HCEC 1CT (cell line): ENCODE measurements around the gene RBFOX2.
"Not testable (repeated sequence)": the region's sequence is repeated elsewhere in the genome, so short reads cannot be mapped to it uniquely, and the experiment has no call there.

Experiments used
- DNase-seq: peaks from one replicate; pipeline ENCODE4 v3.0.0-alpha.2; 2017

RBFOX2 gene

GRCh38 chr22:36003972-36004674 lies 24.5 kb downstream of the RBFOX2 start:
- DNase-seq, result no peak

DNA sequence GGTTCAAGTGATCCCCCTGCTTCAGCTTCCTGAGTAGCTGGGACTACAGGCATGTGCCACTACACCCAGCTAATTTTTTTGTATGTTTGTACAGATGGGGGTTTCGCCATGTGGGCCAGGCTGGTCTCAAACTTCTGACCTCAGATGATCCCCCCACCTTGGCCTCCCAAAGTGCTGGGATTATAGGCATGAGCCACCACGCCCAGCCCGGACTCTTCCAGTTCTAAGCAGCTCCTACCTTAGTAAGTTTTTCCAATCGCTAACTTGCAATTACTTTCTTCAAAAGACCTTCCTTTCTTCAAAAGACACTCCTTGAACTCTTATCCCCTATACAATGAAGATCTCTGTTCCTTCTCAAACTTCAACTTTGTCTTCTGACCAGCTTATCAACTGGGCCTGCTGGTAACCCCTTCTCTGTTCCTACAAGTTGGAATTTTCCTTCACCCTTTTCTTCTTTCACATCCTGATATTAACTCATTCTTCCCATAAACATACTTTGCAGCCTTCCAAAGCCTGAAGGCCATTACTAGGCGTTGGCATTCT lies 25.8 kb downstream of the RBFOX2 start:
- no peak for DNase-seq

DNA sequence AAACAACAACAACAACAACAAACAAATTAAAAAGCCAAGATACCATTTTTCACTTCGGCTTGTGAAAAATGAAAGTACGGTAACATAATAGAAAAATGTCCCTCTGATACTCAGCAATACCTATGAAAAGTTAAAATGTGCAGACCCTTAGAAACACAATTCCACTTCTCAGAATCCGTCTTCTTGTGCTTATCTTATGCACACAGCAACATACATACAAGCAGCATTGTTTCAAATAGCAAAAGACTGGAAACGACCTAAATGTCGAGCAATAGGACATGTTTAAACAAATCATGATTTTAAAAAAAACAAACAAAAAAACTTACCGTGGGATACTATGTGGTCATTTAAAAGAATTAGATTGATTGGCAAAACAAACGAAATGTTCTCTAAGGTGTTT lies 26.5 kb downstream of the RBFOX2 start:
- no peak for DNase-seq

DNA sequence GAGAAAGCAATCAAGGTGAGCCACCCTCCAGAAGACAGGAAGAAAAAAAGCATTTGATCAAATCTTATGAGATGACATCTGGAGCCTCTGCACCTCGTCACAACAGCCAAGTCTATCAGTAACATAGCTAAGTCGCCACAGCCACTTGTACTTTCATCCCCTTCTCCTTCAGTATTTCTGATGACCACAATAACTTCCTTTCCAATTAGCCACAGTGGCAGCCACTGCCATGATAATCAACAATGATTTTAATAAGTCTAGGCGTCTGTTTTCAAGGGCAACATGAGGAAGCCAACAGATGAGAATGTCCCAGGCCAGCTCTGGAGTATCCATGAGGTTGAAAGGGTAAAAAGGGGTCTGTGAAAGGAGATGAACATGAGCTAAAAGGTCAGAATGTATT lies 29.9 kb downstream of the RBFOX2 start:
- DNase-seq, result no peak

DNA sequence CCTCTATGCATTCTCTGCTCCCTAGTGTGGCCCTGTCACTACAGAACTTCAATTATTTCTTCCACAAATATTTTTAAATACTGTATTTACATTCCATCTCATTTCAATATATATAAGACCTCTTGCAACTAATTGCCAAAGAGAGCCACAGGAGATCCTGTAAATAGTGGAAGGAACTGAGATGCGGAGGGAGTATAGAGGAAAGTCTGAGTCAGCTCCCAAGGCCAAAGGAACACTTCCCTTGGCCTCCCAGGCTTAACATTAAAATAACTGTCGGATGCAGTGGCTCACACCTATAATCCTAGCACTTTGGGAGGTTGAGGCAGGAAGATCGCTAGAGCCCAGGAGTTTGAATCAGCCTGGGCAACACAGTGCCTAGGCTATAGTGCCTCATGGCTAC lies 31.2 kb downstream of the RBFOX2 start:
- DNase-seq, result peak; percentile 87

GRCh38 chr22:35996596-35996995 lies 32.0 kb downstream of the RBFOX2 start:
- DNase-seq, result no peak

- peak; percentile 98 for DNase-seq
Observed at GRCh38 chr22:35995772-35996171, 32.9 kb downstream of the RBFOX2 start.

DNA sequence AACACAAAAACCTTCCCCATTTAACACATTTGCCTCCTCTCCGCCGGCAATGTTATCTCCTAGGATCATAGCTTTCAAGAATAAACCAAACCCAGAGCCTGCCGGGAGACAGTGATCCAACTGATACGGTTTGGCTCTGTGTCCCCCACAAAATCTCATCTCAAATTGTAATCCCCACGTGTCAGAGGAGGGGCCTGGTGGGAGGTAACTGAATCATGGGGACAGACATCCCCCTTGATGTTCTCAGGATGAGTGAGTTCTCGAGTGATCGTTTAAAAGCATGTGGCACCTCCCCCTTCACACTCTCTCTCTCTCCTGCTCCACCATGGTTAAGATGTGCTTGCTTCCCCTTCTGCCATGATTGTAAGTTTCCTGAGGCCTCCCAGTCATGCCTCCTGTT lies 33.3 kb downstream of the RBFOX2 start:
- DNase-seq, result peak; percentile 81

DNA sequence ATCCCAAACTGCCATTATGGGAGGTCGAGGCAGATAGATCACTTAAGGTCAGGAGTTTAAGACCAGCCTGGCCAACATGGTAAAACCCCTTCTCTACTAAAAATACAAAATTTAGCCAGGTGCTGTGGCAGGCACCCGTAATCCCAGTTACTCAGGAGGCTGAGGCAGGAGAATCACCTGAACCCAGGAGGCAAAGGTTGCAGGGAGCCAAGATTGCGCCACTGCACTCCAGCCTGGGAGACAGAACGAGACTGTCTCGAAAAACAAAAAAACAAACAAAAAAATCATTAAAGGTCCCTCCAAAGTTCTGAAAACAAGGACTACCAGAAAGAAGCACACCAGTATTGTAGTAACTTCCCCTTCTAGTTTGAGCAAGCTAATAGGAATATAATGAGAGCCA lies 34.9 kb downstream of the RBFOX2 start:
- DNase-seq, result not testable (repeated sequence)

DNA sequence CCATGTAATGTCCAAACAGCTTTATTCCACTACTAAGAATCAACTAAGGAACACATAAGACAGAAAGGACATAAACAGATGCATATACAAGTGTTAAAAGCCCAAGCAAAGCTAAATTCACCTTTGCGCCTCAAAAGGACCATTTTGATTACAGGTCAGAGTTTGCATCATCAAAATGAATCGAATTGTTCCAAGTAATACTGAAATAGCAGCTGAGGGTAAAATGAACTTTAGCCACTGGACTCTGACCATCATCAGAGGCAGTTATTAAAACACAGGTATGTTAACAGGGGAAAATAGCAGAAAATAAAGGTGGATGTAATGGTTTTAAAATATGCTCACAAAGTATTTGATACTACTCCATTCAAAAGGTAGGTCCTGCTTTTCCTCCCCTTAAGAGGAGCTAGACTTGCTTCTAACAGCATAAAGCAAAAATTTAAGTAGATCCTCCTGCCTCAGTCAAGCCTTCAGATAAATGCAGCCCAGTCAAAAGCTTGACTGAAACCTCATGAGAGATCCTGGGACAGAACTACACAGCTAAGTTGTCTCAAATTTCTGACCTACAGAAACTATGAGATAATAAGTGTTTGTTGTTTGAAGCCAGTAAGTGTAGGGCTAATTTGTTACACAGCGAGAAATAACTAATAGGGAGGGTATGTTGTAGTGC lies 35.4 kb downstream of the RBFOX2 start:
- DNase-seq, result no peak

GRCh38 chr22:35991168-35991567 lies 37.5 kb downstream of the RBFOX2 start:
- DNase-seq, result no peak

DNA sequence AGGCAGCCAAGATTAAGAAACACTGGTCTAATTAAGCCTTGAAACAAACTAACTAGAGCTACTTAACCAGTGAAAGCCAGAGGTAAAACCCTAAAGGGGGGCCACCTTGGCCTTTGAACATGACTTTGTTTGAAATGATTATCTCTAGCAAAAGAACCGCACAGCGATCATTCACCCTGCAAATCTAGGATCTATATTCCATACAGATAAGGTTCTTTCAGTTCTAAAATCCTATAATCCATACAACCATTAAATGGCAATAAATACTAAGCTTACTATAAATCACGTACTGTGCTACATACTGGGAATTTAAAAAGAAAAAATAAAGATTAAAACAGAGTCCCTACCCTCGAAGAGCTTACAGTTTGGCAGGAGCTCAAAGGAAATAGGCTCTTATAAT lies 40.6 kb downstream of the RBFOX2 start:
- no peak for DNase-seq

DNA sequence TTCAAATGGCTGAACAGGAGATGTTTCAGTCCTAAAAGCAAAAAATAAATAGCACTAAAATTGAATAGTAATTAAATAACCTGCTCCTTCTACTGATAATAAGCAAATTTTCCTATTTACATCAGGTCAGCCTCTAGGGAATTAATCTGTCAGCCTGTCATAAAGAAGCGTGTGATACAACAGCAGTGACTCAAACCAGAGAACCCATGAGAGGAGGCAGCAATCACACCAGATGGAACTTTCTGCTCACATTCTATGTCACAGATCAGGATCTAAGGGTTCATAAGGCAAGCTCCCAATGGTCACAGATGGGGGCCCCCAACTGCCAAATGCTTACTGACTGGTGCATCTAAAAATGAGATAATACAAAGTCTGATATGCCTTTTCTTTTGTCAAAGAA lies 41.1 kb downstream of the RBFOX2 start:
- DNase-seq, result peak; percentile 69

DNA sequence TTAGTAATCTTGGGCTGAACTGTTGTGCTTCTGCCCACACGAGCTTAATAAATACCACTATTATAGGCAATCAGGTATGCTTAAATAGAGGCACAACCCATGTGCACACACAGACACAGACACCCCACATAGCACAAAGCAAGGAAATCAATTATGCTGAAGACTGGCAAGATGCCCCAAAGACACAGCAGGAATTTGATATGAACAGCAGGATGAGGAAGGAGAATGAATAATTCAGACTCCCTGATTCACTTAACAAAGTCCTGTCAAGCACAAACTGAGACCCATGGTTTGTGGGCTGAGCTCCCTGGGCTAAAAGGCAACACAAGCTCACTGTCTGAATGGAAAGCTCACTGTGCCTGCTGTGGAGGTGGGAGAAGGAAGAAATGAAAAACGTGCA lies 42.5 kb downstream of the RBFOX2 start:
- peak; percentile 52 for DNase-seq

DNA sequence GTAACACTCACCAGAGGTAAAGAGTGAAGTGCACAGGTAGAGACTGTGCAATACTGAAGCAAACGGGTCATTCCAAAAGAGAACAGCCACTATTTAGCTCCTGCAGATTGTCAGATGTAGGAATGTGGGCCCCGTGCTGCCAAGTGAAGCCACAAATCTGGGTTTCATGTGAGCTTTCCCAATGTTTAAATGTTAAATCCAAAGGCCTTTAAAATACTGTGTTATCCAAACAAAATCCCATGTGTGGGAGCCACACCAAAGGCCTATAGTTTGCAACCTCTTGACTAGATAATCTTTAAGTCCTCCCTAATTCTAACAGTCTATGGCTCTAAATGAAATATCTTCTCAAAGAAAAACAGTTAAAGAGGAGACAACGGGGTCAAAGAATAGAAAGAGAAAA lies 43.3 kb downstream of the RBFOX2 start:
- no peak for DNase-seq

- no peak for DNase-seq
Observed at GRCh38 chr22:35984183-35985175, 44.1 kb downstream of the RBFOX2 start.

DNA sequence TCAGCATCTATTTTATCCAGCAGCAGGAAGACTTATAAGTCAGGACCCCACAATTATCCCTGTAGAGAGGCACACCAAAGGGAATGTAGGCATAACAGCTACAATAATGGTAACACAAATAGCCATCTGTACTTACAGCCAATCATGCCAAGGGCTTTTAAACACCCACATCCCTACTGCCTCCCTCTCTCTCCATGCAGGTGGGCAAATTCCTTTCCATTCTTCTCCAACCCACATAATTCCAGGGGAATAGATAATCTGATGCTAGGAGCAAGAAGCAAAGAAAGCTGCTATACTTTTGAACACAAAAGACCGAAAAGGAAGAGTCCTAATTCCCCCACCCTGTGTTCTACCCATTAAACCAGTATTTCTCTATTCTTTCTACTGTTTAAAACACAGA lies 46.7 kb downstream of the RBFOX2 start:
- no peak for DNase-seq

DNA sequence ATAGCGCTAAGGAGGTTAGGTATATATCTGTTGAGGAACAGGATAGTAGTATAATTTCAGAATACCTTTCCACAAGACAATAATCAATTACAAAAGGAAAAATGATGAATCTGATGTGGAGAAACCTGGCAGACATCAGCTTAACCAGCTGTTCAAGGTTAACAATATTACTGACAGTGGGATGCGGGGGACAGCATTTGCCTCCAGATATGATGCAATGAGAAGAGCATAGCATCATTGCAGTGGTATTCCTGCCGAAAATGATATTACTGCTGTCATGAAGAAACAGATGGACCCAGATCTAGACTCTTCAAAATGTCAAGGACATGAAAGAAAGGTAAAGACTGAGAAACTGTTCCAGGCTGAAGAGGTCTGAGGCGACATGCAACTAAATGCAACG lies 49.7 kb downstream of the RBFOX2 start:
- no peak for DNase-seq

DNA sequence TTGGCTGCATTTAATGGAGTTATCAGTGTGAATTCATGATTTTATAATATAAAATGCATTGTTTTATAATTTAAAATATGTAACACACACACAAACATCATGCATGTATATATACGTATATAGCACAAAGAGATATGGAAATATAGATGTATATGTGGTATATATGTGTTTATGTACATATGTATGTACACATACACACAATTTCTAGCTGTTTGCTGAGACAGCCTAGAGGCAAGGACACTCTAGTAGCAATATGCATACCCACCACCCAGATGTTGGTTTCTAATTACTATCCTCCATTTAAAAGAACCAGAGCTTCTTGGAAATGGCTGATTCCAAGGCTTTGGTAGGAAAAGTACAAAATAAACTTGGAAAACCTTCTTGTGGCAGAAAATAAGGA lies 50.4 kb downstream of the RBFOX2 start:
- no peak for DNase-seq

GRCh38 chr22:35977136-35977535 lies 51.5 kb downstream of the RBFOX2 start:
- DNase-seq, result peak; percentile 55

DNA sequence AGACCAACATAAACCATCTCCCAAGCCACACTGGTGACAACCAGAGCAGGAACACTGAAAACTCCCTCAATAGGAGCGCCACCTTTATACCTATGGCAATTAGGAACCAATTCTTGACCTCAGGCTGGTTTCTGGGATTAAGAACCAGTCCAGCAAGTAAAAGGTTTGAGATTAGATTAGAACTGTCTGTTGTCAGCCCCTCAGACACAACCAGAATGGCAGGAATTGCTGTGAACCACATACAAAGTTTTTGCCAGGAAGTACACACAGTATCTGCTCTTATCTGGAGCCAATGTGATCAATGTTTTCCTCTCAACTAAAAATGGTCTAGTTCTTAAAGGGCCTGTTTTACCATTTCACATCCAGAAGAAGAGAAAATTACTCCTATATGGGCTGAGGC lies 55.2 kb downstream of the RBFOX2 start:
- no peak for DNase-seq

DNA sequence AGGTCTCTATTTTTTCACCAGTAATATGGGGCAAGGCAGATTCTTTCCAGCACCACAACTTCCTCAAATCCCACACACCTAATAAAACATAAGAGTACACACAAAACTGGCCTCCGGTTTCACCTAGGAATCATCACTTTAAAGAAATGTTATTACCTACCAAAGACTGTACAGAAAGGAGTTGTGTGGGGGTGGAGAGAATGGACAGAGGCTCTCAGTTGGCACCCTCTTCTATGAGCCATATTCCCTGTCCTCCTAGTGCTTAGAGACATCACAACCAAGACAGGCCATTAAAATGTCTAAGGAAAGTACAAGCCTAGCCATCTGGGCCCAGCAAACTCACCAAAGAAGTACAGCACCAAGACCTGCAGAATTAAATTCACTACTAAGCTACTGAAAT lies 56.1 kb downstream of the RBFOX2 start:
- no peak for DNase-seq

GRCh38 chr22:35971456-35972119 lies 57.0 kb downstream of the RBFOX2 start:
- DNase-seq, result peak; percentile 86
